GM18907 (cell line): ENCODE results near the gene SPCS1.

Source experiments
- ATAC-seq: cut with Tn5 transposase; IDR thresholded peaks from one replicate; pipeline ENCODE4 v1.9.1; 2021; ENCODE audit warnings: mild to moderate bottlenecking, moderate library complexity; ENCODE audit not compliant: unreplicated experiment

Gene SPCS1

DNA sequence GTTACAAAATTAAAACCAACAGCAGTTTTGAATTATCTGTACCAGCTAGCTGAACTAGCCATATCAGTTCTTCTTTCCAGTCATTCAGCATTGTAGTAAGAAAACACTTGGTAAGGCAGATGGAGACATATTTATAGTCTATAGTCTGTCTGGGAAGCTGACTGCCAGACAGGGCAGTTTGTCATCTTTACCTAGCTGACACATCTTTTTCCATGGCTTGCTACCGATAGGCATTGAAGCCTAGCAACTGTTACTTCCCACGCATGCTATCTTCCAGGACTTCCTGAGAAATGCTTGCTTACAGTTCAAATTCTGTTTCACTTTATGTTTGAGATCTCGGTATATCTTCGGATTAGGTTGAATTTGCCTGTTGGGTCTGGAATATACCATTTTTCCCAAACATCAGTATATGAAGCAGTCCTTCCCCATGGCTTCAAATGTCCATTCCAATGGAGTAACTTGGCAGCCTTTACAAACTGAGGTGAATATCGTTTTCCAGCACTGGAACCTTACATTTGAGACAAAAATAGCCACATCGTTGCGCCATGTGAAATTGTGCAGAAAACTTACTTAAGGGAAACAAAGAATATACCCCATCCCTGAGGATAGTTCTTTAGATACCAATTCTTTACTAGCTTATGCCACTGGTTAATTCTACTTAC lies 11.2 kb upstream of the SPCS1 start:
- ATAC-seq, result no peak

DNA sequence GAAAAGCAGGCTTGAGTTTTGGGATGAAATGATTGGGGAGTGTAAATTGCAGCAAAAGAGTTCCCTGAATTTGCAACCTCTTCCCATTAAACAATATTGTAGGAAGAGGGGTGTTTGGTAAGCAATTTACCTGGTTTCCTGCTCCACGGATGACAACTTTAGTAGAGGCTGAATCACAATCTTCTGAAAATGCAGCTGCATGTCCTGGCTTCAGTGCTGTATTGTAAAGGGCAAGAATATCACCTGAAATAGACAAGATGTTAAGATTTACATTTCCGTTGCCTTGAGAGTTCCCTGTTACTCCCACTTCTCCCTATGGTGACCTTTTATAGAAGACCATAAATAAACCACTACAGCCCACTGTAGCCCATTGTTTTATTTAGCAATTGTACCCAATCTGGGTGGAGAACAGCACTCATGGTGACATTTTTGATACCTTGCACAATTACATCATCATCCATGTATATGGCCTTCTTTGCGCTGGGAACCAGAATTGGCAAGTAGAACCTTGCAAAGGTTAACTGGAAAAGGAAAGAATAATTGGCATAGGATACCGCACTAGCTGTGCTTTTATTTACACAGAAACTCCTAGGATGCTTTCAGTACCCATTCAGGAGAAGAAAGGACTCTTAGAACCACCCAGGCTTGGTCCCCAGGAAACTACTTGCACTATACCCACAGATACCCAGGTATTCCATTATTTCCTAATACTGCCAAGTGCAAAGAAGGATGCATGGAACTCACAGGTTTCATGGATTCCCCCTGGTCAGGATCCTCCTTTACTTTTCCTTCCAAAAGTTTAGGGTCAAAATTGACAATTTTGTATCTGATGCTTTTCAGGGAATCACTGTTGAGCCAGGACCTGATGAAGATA lies 9.9 kb upstream of the SPCS1 start:
- ATAC-seq, result no peak

DNA sequence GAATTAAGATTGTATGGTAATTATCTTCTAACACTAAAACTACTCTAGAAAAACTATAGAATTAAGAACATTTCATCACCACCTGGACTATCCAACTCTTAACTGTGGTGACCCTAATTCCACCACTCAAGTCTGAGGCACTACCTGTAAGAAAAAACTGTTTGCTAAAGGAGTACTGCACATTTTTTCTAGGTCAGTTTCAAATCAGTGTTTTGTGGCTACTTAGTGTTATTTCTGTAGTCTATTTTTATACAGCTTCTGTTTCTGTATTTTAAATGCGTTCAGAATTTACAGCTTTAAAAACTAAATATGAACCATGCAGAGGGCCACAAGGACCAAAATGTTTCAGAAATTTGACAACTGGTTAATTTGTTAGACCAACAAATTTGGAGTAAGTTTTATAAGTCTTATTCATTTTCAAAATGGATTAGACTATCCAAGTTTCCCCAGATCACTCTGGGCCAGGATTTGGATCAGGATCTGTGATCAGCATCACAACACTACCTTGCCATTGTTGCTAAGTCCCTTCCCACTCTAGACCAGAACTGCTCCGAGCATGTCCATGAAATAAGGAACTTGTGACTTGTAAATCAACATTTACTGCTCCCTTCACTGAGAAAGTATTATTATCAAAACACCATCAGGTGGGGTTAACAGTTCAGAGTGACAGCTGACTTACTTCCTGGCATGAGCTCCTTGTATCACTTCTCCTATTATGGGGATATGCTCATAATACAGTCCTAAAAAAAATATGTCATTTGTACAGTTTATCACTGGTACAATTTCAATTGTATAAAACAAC lies 8.9 kb upstream of the SPCS1 start:
- no peak for ATAC-seq

DNA sequence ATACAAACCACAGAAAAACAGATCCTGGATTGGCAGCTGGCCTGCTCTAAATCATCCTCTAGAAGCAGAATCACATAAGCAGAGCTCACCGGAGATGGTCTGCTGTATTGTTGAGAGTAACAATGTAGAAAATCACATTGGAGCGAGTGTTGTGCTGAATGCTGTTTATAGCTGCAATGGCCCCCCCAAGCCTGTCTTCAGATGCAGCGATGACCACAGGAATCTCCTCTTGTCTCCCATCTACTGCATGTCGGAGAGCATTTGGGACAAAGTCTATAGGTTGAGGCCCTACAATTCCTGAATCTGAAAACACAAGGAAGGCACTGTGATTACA lies 8.3 kb upstream of the SPCS1 start:
- ATAC-seq, result no peak

DNA sequence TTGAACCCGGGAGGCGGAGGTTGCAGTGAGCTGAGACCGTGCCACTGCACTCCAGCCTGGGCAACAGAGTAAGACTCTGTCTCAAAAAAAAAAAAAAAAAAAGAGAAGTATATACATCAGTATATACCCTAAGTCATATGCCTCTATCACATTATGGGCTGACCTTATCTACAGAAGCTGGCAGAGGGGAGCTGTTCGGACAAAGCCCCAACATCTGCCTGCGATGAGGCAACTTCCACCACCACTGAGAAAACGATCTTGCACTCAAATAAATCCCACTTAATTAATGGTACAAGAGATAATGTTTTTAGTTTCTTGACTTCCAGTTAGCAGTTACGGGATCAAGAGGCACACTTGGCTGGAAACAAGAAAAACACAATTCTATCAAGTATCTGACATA lies 2.6 kb upstream of the SPCS1 start:
- no peak for ATAC-seq

DNA sequence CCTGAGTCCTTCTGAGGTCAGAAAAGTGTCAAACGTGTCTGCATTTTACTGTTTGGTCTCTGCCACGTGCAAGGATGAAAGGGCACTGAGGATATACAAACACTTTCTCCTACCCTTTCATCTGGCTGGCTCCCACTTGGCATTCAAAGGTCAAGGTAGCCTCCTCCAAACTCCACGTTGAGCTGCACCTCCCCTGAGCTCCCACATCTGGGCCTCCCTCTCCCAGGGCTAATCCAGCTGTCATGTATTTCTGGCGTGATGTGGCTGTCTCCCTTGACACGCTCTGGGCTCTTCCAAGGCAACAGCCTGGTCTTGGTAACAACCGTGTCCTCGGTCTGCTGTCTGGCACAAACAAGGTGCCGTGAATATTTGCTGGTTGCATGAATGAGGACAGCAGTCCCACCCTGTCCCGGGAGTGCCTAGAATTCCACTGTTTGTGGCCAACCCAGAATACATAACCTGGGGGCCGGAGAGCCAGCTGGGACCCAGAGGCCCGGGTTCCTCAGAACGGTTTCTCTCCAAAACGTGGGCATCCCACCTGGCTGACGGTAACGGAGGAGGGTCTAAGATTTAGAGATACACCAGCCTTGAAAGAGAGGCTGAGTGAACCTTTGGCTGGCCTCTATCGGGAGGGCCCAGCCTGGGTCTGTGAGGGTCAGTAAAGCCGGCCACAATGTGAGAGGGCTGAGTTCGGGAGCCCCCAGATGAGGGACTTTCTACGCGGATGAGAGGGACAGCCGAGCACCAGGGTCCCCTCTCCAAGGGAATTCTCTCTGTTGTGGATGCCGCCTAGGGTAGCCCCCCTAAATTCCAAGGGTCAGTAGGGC lies 1.1 kb upstream of the SPCS1 start:
- ATAC-seq, result peak; percentile 22

DNA sequence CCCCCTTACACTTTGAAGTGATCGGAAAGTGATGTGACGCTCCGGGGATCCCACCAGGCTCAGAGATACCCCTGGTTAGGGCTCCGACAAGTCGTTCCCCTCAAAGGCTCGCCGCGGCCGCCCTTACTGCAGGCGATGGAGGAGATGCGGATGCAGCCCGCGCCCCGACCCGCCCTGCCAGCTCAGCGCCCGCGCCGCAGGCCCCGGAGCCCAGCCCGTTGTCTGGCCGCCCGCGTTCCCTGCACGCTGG lies 543 bp upstream of the SPCS1 start:
- ATAC-seq, result no peak

DNA sequence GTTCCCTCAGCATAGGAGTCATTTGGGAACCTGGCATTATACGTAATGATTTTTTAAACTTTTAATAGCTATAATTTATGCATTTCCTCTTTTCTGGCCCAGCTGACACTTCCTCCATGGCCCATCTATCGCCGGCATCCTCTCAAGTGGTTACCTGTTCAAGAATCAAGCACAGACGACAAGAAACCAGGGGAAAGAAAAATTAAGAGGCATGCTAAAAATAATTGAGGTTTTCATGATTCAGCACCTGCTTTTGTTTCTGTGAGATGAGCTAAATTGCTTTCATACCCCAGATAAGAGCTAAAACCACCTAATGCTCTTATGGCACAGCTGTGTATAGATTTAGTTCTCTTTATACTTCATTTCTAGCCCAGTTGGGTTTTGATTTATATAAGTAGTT lies 1.7 kb downstream of the SPCS1 start:
- ATAC-seq, result no peak

DNA sequence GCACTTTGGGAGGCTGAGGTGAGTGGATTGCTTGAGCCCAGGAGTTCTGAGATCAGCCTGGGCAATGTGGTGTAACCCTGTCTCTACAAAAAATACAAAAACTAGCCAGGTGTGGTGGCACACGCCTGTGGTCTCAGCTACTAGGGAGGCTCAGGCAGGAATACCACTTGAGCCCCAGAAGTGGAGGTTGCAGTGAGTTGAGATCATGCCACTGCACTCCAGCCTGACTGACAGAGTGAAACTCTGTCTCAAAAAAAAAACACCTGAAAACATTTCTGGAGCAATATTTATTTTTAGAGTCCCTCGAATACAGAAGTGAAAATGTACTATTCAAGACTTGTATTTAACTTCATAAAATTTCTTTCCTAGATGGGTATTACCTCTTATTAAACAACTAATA lies 4.6 kb downstream of the SPCS1 start:
- ATAC-seq, result no peak

DNA sequence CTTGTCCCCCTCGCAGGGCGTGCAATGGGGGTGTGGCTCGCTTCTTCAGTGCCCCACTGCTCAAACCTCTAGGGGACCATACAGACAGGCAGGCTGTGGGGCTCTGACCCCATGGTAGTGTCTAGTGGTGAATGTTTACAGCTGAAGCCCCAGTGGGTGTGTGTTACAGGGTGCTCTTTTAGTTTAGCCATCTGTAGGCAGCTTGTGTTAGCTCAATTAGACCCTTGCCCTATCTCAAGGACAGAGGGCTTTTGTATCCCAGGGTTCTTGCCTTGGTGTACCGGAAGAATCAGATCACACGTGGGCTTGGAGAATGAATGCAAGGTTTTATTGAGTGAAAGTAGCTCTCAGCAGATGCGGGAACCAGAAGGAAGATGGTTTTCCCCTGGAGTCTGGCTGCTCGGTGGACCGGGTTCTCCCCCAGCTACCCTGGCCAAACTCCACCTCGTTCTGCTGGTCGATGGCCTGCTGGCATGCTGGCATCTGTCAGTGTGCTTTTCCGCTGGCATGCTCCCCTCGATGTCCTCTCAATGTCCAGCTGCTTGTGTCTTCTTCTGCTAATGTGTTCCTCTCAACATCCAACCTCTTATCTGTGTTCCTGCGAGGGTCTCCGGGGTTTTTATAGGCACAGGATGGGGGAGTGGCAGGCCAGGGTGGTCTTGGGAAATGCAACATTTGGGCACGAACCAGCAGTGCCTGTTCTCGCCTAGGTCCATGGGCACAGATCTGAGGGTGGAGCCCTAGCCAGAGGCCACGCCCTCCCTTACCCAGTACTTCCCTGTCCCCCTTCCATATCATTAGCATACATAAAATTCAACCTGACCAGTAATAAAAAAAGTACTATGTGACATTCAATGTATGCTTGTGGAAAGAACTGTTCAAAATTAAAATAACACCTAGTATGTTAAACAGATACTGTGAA lies 6.6 kb downstream of the SPCS1 start:
- ATAC-seq, result no peak

DNA sequence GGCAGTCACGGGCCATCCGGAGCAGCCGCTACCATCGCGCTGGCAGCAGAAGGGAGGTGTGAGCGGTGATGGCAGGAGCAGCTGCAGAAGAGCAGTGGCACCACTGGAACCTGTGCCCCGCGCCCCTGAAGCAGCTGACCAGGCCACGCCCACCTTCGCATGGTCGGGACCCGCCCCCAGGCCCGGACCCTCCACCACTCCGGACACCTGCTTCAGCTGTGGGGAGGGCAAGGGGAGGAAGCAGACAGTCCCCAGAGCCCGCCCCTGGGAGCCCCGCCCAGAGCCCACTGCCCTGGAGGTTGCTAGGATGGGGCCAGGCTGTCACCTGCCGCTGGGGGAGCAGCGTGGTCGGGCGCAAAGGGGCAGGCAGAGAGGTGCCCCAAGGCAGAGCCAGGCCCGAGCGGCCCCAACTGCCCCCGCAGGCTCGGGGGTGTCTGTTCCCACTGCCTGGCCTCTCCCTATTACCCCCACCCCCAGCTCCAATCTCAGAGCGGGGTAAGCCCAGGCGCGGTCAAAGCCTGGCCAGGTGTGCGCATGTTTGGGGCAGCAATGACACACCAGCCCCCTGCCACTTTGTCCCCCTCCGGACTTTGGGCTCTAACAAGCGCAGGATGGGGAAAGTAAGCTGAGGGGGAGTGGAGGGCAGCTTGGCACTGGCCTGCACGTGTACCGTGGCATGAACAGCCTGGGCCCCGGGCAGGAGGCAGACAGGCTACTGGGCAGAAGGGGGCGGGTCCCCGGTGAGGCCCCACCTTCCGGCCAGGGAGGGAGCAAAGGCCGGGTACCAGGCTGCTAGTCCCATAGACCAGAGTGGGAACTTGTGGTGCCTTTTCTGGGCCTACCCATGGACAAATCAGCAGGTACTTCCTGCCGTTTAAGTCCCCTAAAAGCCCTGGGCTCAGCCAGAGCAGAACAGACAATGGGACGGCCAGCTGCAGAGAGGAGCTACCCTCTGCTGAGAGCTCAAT lies 8.7 kb downstream of the SPCS1 start:
- no peak for ATAC-seq

DNA sequence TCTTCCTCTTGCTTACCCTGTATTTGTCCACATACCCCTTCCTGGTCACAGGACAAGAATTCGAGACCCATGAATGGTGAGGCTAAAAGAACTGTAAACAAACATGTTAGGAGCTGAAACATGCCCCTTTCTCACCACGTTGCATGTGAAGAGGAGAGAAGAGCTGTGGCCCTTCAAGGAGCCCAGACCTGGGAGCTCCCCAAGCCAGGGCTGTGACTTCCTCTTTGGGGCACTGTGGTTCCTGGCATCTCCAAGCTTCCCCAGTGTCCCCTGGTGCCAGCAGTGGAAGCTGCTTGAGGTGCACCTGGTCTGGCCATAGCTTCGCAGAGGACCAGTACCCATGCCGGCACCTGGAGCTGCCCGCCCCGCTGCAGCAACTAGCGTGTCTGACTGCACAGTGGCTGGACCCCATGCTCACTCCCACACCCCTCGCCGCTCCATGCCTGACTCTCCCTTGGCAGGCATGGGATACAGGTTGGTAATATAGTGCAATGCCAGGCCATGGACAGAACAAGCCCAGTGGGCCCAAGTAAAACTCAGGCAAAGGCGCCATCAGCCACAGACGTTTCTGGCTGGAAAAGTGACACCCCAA lies 9.9 kb downstream of the SPCS1 start:
- no peak for ATAC-seq

DNA sequence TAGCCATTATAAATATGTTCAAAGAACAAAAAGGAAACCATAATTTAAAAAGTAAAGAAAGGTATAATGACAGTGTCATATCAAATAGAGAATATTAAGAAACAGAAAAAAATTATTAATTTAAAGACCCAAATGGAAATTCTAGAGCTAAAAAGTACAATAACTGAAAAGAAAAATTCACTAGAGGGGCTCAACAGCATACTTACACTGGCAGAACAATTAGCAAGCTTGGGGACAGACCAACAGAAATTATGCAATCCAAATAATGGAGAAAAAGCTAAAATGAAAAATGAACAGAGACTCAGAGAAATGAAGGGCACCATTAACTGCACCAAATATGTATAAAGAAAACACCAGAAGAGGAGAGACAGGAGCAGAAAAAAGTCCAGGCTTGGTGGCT lies 13.7 kb downstream of the SPCS1 start:
- no peak for ATAC-seq

DNA sequence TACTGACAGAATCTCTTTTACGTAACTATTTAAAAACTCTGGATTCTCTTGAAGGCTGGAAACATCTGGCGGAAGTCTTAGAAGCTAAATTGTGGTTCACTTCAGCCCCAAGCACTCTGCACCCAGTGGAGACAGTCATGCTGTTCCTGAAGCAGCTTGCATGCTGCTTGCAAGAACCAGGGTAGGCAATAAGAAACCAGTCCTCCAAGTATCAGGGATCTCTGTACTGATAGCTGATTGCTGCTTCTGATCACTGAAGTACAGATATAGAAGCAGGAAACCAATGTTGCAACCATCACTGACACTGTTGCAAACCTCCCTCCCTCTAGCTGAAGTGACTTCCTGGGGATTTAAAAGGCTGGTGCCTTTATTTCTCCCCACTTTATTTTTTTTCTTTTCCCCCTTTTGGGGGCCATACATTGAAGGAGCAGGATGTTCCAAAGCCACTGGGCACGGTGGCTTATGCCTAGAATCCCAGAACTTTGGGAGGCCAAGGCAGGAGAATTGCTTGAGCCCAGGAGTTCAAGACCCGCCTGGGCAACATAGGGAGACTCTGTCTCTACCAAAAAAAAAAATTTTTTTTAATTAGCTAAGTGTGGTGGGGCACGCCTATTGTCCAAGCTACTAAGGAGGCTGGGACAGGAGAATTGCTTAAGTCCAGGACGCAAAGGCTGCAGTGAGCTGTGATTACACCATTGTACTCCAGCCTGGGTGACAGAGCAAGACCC lies 15.3 kb downstream of the SPCS1 start:
- ATAC-seq, result no peak

DNA sequence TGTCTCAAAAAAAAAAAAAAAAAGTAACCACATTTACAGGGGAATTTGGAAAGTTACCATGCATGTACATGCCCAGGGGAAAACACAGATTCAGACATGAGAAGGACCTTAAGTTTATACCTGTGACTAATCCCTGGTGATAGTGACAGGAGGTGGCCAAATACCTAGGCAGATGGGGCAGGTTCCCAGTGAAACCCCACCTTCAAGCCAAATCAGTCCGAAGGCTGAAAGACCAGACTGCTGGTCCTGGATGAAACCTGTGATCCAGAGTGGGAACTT lies 15.8 kb downstream of the SPCS1 start:
- no peak for ATAC-seq

DNA sequence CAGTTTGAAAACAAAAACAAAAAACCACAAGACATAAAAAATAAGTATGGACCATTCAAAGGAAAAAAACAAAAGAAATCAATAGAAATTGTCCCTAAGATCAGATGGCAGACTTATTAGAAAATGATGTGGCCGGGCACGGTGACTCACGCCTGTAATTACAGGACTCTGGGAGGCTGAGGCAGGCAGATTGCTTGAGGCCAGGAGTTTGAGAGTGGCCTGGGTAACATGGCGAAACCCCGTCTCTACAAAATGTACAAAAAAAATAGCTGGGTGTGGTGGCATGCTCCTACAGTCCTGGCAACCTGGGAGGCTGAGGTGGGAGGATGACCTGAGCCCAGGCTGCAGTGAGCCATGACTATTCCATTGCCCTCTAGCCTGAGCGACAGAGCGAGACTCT lies 16.6 kb downstream of the SPCS1 start:
- ATAC-seq, result no peak

DNA sequence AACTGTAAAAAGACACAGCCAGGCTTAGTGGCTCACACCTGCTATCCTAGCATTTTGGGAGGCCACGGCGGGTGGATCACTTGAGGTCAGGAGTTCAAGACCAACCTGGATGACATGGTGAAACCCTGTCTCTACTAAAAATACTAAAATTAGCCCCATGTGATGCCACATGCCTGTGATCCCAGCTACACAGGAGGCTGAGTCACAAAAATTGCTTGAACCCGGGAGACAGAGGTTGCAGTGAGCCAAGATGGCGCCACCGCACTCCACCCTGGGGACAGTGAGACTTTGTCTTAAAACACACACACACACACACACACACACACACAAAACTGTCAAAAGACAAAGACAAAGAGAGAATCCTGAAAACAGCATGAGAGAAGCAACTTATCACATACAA lies 18.0 kb downstream of the SPCS1 start:
- no peak for ATAC-seq

DNA sequence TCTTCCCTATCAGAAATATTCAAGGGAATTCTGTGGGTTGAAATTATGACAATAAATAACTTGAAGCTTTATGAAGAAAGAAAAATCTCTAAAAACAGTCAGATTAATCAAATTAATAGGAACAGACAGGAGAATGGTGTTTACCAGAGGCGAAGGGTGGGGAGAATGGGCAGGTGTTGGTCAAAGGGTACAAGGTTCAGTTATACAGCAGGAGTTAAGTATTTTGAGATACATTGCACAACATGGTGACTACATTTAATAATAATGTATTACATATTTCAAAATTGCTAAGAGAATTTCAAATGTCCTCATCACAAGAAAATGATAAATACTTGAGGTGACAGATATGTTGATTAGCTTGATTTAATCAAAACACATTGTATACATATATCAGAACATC lies 18.6 kb downstream of the SPCS1 start:
- ATAC-seq, result no peak
